ENCODE results near the gene AGBL1.

- TF ChIP-seq, protein P1, sequence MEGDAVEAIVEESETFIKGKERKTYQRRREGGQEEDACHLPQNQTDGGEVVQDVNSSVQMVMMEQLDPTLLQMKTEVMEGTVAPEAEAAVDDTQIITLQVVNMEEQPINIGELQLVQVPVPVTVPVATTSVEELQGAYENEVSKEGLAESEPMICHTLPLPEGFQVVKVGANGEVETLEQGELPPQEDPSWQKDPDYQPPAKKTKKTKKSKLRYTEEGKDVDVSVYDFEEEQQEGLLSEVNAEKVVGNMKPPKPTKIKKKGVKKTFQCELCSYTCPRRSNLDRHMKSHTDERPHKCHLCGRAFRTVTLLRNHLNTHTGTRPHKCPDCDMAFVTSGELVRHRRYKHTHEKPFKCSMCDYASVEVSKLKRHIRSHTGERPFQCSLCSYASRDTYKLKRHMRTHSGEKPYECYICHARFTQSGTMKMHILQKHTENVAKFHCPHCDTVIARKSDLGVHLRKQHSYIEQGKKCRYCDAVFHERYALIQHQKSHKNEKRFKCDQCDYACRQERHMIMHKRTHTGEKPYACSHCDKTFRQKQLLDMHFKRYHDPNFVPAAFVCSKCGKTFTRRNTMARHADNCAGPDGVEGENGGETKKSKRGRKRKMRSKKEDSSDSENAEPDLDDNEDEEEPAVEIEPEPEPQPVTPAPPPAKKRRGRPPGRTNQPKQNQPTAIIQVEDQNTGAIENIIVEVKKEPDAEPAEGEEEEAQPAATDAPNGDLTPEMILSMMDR (IDR thresholded peaks at IDR 0.05): no peak
- TF ChIP-seq POLR2A (IDR thresholded peaks at IDR 0.05): no peak
These were observed 530.4 kb downstream of the AGBL1 start for GRCh38 chr15:86610038-86610437.

Measured in Peyer's patch (tissue), 4 donors.